H7 (cell line): ENCODE measurements around the gene CHRM1. TPM values are rescaled to one million over a fixed set of nuclear protein-coding genes. Genes with fewer than 3 reads are reported as not detected.

Experiments
- DNase-seq: peaks from one replicate; pipeline ENCODE4 v3.0.0; 2012
- H3K27me3 ChIP-seq: 2 replicates; pipeline ENCODE4 v1.6.0; 2011; ENCODE audit warnings: mild to moderate bottlenecking, low read length; ENCODE audit not compliant: control insufficient read depth, insufficient read depth
- H3K36me3 ChIP-seq: replicated peaks from 2 replicates; pipeline ENCODE4 v1.5.1; 2011; ENCODE audit warnings: low read length; ENCODE audit not compliant: control insufficient read depth, insufficient read depth
- H3K4me3 ChIP-seq: 2 replicates; pipeline ENCODE4 v1.5.1; 2011; ENCODE audit warnings: low read depth, mild to moderate bottlenecking, control low read depth, low read length, moderate library complexity; ENCODE audit not compliant: insufficient read depth
- total RNA-seq: library from RNA; depleted of rRNA; stranded (reverse); fragments of >200 nt; shearing (Covaris generic); gene quantifications from 2 replicates; pipeline ENCODE4 v1.2.3, GENCODE V29; 2014

The CHRM1 gene
- total RNA-seq, 1 experiment from 2014 or later: not detected

DNA sequence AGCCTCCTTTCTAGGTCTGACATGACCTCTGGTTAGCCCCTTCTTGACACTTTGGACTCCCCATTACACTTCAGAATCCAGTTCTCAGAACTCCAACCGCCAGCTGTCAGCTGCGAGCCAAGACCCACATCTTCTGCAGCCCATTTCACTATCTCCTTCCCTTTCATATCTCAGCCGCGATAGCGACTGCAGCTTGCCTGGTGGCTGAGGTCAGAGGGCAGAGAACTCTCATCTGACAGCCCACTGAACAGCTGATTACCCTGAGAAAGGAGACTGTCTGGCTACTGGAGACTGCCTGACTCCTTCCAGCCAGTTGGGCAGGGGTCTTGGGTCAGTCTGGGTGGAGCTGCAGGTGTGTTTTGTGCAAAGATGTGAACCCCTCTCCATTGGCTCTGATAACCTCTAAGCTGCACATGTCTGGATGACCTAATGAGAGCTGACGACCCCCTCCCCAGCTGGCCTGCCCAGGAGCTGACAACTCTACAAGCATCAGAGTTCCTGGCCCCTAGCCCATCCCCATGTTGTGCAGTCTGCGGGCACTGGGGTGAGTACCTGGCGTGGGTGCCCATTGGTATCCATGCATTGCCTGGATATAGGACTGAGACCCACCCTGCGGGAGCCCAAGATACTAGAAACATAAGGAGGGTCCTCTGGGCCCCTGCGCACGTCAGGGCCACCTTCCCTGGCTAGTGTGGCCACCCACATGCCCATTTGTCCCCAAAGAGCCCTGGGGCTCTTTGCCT is 1.1 kb downstream of the CHRM1 start:
- H3K4me3 ChIP-seq: no peak overlapping the region
- peak; percentile 21 for DNase-seq
- no peaks in the 10 kb centered on the region for H3K36me3 ChIP-seq
- H3K27me3 ChIP-seq: peaks cover 28% of the 10 kb centered on the region

GRCh38 chr11:62919476-62919875 is 1.7 kb downstream of the CHRM1 start:
- no peak for DNase-seq

DNA sequence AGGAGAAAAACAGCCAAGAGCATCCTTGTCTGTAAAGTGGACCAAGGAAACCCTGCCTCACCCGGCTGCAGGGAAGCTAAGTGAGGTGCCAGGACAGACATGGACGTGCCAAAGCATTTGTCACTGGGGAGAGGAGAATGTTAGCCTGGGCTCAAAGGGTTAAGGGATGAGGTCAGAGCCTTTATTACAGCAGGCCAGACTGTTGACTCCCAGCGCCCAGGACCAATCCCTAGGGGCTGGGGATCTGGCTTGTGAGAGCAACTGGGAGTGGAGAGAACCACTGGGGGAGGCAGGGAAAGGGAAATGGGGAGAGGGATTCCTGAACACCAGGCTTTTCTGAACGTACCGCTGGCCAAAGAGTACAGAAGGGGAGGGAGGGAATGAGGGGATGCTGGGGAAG is 2.6 kb downstream of the CHRM1 start:
- peaks cover 18% of the 10 kb centered on the region for H3K27me3 ChIP-seq
- DNase-seq: peak; percentile 59
- no peaks in the 10 kb centered on the region for H3K36me3 ChIP-seq
- no peak overlapping the region for H3K4me3 ChIP-seq

More at GRCh38 chr11:62919476-62919875, 1.7 kb downstream of the CHRM1 start:
- Histone ChIP-seq H3K4me3 (no peak overlapping the region), H3K27me3 (peaks cover 28% of the 10 kb centered on the region), H3K36me3 (no peaks in the 10 kb centered on the region)

- no peak overlapping the region for H3K4me3 ChIP-seq
- H3K36me3 ChIP-seq: no peaks in the 10 kb centered on the region
- DNase-seq: peak; percentile 4
- H3K27me3 ChIP-seq: peaks cover 13% of the 10 kb centered on the region
Observed at GRCh38 chr11:62917906-62918502, 3.2 kb downstream of the CHRM1 start.

DNA sequence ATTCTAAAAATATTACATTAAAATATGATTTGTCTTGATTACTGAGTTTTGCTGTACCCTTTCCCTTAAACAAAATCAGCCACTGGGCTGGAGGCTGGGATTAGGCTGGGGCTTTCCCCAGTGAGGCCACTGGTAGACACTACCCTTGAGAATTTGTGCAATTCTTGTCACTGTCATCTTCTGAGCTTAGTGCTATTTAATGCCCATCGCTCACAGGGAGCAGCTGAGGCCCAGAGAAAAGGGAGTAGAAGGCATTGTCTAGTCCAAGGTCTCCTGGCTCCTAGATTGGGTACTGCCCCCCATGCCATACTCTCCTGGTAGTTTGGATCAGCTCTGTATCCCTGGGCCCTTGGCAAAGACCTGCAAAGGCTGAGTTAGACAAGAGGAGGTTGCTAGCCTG is 6.7 kb downstream of the CHRM1 start:
- DNase-seq: peak; percentile 3
- no peaks in the 10 kb centered on the region for H3K27me3 ChIP-seq
- no peak overlapping the region for H3K4me3 ChIP-seq
- no peaks in the 10 kb centered on the region for H3K36me3 ChIP-seq

DNA sequence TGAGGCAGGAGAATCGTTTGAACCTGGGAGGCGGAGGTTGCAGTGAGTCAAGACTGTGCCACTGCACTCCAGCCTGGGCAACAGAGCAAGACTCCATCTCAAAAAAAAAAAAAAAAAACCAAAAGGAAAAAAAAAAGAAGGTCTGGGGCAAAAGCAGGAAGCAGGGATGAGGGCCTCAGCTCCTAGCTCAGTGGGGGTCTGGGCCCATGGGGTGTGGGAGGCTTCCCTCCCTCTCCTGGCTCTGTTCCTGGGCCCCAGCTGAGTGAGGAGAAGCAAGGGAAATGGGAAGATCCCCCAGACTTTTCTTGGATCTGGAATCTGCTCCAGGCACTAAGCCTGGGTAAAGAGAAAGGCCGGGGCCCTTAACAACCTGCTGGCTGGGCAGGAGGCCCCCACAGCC is 8.9 kb downstream of the CHRM1 start:
- no peak overlapping the region for H3K4me3 ChIP-seq
- no peaks in the 10 kb centered on the region for H3K27me3 ChIP-seq
- peak; percentile 15 for DNase-seq
- no peaks in the 10 kb centered on the region for H3K36me3 ChIP-seq

DNA sequence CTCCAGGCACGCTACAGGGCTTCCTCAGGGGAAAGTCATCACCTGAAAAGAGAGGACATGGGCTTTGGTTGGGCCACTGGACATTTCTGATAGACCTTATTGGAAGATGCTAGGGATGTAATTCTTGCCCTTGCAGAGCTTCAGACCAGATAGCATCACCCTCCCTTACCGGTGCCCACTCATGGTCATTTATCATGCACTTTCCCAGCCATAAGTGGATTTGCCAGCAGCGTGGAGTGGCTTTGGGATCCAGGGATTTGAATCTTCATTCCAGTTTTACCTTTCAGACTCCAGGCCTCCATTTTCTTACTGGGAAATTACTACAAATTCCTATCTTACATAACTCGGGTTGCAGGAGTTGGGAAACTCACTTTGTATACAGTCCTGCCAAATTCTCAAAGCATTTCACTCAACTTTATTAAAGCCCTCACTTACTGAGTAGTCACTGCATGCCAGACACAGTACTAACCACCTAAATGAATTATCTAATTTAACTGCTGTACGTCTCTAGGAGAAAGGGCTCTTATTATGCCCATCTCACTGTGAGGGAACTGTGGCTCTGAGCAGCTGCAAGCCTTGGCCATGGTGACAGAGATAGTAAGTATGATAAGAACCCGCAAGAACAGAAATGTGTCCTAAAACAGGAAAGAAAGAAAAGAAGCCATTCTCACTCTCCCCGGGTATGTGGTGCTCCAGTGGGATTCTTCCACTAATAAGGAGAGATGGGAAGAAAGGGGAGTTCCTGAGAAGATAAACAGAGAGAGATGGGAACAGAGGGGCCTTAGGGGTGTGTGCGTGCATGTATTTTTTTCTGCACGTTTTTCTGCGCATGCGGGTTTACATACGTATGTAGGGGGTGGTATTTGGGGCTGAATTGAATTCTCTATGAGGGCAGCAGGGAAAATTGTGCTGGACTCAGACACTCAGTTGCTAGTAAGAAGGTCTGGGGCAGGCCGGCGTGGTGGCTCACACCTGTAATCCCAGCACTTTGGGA is 9.7 kb downstream of the CHRM1 start:
- Histone ChIP-seq H3K36me3 (no peaks in the 10 kb centered on the region), H3K27me3 (peaks cover 3% of the 10 kb centered on the region; the same call in 1 of the 2 replicates), H3K4me3 (no peak overlapping the region)
- no peak for DNase-seq

DNA sequence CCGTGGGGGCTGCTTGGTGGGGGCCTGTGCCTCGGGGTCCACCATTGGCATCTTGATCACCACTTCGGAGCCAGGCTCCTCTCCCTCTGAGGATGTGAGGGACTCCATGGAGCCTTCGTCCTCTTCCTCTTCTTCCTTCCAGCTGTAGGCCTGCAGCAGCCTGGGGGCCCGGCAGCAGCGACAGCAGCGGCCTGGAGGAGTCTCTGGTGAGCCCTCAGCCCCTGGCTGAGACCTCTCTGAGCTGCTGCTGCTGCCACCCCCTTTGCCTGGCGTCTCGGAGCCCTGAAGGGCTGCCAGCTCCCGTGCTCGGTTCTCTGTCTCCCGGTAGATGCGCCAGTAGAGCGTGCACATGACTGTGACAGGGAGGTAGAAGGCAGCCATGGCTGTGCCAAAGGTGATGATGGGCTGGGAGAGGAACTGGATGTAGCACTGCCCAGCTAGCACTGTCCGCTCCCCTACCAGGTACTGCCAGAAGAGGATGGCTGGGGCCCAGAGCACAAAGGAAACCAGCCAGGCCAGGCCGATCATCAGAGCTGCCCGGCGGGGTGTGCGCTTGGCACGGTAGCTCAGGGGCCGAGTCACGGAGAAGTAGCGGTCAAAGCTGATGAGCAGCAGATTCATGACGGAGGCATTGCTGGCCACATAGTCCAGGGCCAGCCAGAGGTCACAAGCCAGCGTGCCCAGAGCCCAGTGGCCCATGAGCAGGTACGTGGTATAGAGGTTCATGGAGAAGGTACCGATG is 10.9 kb downstream of the CHRM1 start:
- no peak overlapping the region for H3K4me3 ChIP-seq
- DNase-seq: peak; percentile 65
- H3K36me3 ChIP-seq: no peaks in the 10 kb centered on the region
- peaks cover 3% of the 10 kb centered on the region; the same call in 1 of the 2 replicates for H3K27me3 ChIP-seq

DNA sequence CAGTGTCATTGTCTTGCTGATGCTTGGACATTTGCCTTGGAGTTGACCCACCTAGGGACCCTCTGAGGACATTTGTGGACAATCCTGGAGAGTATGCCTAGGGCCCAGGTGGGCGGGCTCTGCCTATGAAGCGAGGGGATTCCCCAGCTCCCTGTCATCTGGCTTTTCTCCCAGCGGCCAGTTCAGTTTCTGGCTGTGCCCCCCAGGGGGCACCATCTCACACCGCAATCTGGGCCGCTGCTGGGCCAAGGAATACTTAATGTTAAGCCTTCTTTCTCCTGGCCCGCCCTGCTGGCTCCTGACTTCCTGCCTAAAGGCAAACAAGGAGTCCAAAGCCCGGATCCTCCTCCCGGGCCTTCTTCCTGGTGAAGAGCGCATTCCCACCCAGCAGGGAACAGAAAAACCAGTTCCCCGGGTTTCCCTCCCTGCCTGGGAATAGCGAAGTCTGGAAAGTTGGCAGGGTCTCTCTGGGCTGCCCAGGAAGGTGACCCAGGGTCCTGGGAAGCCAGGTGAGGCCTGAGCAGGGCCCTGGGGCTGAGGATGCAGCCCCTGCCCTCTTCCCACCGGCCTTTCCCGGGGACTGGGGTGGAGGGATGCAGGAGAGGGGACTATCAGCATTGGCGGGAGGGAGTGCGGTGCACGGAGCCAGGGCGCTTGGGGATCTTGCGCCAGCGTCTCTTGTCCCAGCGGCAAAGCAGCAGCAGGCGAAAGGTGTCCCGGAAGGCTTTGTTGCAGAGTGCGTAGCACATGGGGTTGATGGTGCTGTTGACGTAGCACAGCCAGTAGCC is 11.9 kb downstream of the CHRM1 start:
- DNase-seq: peak; percentile 95
- H3K36me3 ChIP-seq: no peaks in the 10 kb centered on the region
- H3K4me3 ChIP-seq: no peak overlapping the region; the same call in 1 of the 2 replicates
- H3K27me3 ChIP-seq: peaks cover 3% of the 10 kb centered on the region; the same call in 1 of the 2 replicates

DNA sequence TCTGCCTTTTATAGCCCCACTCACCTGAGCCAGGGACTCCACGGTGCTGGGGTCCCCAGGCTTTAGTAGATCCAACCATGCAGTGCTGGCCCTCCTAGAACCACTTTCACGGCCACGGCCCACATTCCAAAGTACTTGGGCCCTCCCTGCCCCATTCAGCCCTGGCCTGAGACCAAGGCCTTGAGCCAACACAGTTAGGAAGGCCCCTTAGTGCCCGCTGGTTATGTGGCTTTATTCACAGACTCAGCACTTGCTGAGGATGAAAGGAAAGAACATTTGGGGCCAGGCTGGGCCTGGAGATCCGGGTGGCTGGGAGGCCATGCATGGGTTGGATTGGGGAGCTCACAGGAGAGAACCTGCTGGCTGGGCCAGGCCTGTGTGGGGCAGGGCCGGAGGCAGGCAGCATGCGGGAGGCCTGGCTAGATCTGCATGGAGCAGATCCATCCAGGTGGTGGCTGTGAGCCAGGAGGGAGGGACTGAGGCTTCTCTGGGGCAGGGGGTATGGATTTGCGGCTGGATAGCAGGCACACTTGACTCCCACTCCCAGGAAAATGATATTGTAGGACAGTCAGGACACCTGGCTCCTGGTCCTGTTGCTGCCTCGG is 12.6 kb downstream of the CHRM1 start:
- no peak overlapping the region for H3K4me3 ChIP-seq
- no peaks in the 10 kb centered on the region for H3K36me3 ChIP-seq
- no peak for DNase-seq
- peaks cover 3% of the 10 kb centered on the region; the same call in 1 of the 2 replicates for H3K27me3 ChIP-seq

DNA sequence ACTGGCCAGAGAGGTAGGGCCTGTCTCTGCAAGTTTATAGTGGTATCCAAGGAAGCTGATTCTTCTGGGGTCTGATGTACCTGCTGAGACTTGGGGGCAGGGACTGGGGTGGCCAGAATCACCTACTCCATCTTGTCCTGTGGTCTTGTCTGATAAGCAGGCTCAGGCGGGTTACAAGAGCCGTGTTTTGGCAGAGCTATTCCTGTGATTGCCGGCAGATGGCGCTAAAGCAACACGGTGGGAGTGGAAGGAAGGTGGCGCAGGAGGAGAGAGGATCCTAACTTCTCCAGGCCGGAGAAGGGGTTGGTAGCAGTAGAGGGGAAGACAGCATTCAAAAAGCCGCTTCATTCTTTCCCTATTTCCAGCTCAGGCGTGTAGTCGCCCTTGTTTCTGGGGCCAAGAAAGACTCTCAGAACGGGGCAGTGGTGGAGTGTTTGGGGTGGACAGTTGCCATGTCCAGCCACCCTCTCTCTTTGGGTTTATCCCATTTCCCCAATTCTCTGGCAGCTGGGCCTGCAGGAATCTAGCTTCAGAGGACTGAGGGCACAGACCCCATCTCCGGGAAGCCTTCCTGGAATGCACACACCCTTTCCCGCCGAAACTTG is 15.1 kb downstream of the CHRM1 start:
- DNase-seq: peak; percentile 91
- H3K36me3 ChIP-seq: no peaks in the 10 kb centered on the region
- H3K27me3 ChIP-seq: peaks cover 3% of the 10 kb centered on the region; the same call in 1 of the 2 replicates
- no peak overlapping the region for H3K4me3 ChIP-seq

DNA sequence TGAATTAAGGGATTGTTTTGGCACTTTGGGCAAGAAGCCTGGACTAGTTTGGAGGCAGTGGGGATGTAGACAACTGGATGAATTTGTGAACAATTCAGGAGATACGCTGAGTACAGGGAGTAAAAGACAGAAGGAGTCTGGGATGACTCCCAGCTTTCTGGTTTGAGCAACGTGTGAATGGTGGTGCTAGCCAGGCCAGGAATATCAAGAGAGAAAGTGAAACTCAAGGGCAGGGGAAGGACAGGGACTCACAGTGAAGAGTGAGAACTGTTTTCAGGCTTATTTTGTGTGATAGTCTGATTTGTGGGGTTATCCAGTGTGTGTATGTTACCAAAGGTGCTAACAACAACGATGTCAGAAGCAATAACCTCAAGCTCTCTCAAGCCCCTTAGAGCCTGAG is 15.9 kb downstream of the CHRM1 start:
- DNase-seq: no peak
- Histone ChIP-seq H3K36me3 (no peaks in the 10 kb centered on the region), H3K4me3 (no peak overlapping the region), H3K27me3 (peaks cover 3% of the 10 kb centered on the region; the same call in 1 of the 2 replicates)

- peaks cover 3% of the 10 kb centered on the region; the same call in 1 of the 2 replicates for H3K27me3 ChIP-seq
- H3K4me3 ChIP-seq: no peak overlapping the region
- DNase-seq: no peak
- no peaks in the 10 kb centered on the region for H3K36me3 ChIP-seq
Observed at GRCh38 chr11:62902932-62903331, 18.2 kb downstream of the CHRM1 start.
